Spleen (tissue), 11 donors: Measurements from ENCODE around the gene WARS2. TPM values are rescaled to one million over a fixed set of nuclear protein-coding genes. Genes with fewer than 3 reads are reported as not detected.

Source experiments
- DNase-seq: peaks from one replicate; pipeline ENCODE4 v3.0.0-alpha.2; 2020
- H3K27ac ChIP-seq, 8 donors: fragments of 200-600 bp; sonication (generic) in 7 of 8; 1 replicate in 4 of 8; 2 replicates in 4 of 8; pipeline versions ENCODE4 v1.5.0 to v1.8.0; 2016 to 2021; ENCODE audit warnings: inconsistent platforms in 4 of 8, mild to moderate bottlenecking in 4 of 8, moderate library complexity in 1 of 8
- H3K27me3 ChIP-seq, 7 donors: fragments of 200-600 bp; sonication (generic) in 6 of 7; replicated peaks in 1 of 7; 1 replicate in 4 of 7; 2 replicates in 3 of 7; pipeline versions ENCODE4 v1.5.0 to v1.8.0; 2016 to 2021; ENCODE audit warnings: inconsistent platforms in 3 of 7, mild to moderate bottlenecking in 1 of 7
- H3K36me3 ChIP-seq, 6 donors: fragments of 200-600 bp; sonication (generic) in 5 of 6; 1 replicate in 4 of 6; 2 replicates in 2 of 6; pipeline versions ENCODE4 v1.5.0 to v1.8.0; 2016 to 2021; ENCODE audit warnings: inconsistent platforms in 2 of 6
- H3K4me1 ChIP-seq, 6 donors: fragments of 200-600 bp; sonication (generic) in 5 of 6; 1 replicate in 3 of 6; 2 replicates in 3 of 6; pipeline versions ENCODE4 v1.5.0 to v1.8.0; 2016 to 2021; ENCODE audit warnings: inconsistent platforms in 3 of 6
- H3K4me3 ChIP-seq, 8 donors: fragments of 200-600 bp; sonication (generic) in 7 of 8; 1 replicate in 4 of 8; 2 replicates in 4 of 8; pipeline versions ENCODE4 v1.5.0 to v1.8.0; 2016 to 2021; ENCODE audit warnings: inconsistent platforms in 4 of 8, mild to moderate bottlenecking in 4 of 8, moderate library complexity in 2 of 8
- H3K9me3 ChIP-seq, 8 donors: fragments of 200-600 bp; sonication (generic) in 7 of 8; 1 replicate in 4 of 8; 2 replicates in 4 of 8; pipeline versions ENCODE4 v1.5.0 to v1.8.0; 2016 to 2021; ENCODE audit warnings: inconsistent platforms in 4 of 8
- POLR2A ChIP-seq, 3 donors: fragments of 450-650 bp; IDR thresholded peaks; one replicate each; pipeline ENCODE4 v1.5.1; 2017; ENCODE audit warnings: antibody characterized with exemption in 3 of 3, mild to moderate bottlenecking in 1 of 3
- POLR2AphosphoS5 ChIP-seq, 3 donors: sonication (generic); formaldehyde crosslinking; IDR thresholded peaks; one replicate each; pipeline ENCODE4 v1.5.1; 2017; ENCODE audit warnings: antibody characterized with exemption in 3 of 3
- WGBS, 5 donors: extraction: QIAGEN DNeasy Blood & Tissue Kit in 3 of 5; methylation state at CpG; one replicate each; pipeline versions ENCODE4 v1.1.5 to v1.1.7; 2013 to 2018; 5-methylcytosine and 5-hydroxymethylcytosine counted together
- intact Hi-C: fragments of 100-400 bp; cut with DNase I; formaldehyde crosslinking; loops from one replicate; pipeline ENCODE4 v1.15.0; 2023; ENCODE audit warnings: low total_unique reads
- polyA plus RNA-seq, 3 donors: library from polyadenylated mRNA; stranded (reverse); fragments of 200-250 nt; gene quantifications; one replicate each; pipeline ENCODE4 v1.2.1, GENCODE V29; 2013
- total RNA-seq, 7 donors: library from RNA; depleted of rRNA in 3 of 7; stranded (reverse); fragments of >200 nt in 3 of 7; fragmentation: NEBNext Ultra II Directional in 4 of 7; extraction: Animal tissue kit (Norgen Biotek cat#: 25700) in 4 of 7; gene quantifications; one replicate each; pipeline versions ENCODE4 v1.1.0 to v1.2.1, GENCODE V29; 2016 to 2021
- TF ChIP-seq, protein P1 (sequence below), 11 experiments: fragments of 200-600 bp in 7 of 11; fragments of 450-650 bp in 4 of 11; sonication (generic) in 4 of 11; IDR thresholded peaks in 8 of 11; conservative IDR thresholded peaks in 3 of 11; 1 replicate in 7 of 11; 2 replicates in 4 of 11; pipeline versions ENCODE4 v1.4.0 to v1.8.0; 2016 to 2021; ENCODE audit warnings: antibody characterized with exemption in 11 of 11, inconsistent platforms in 4 of 11, mild to moderate bottlenecking in 1 of 11
- donor health status: healthy with polysubstance abuse.
- donor health status: DM: no; HTN: no; CAD: no; lungs with moderate emphysema.
- donor health status: DM: no; HTN: no; CAD: no.
- donor health status: Bipolar disorder and iron deficiency.
- donor health status: healthy.
- donor health status: DM: no; HTN: no; CAD: no.
- donor health status: DM: yes; HTN: yes; CAD: no.

WARS2 gene
- total and polyA plus RNA-seq, 10 donors, result 2.9 to 13.0 (median 8.5) TPM

DNA sequence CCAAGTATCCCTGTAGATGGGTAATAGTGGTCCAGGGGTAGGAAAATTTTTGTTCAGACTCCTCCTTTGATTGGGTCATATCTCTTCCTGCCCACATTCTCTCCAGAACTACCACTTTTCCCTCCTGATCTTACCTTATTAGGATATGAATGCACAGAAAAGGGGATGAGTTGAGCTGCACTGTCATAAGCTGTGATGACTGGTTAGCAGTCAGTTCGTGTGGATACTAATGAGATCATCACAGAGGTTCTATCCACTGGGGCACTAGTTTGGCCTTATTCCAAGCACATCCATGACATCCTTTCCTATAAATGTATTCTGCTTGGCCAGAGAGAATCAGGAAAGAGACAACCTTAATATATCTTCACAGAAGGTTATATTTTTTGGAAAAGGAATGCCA is 130.3 kb downstream of the WARS2 start:
- peaks cover 0 to 19% (median 0%) of the 10 kb centered on the region in 8 donors for H3K9me3 ChIP-seq
- WGBS, 5 donors, result 50 to 63% (median 57%) methylated on average over 1 of the region's 1 CpG
- intact Hi-C loops, result no loop called here

DNA sequence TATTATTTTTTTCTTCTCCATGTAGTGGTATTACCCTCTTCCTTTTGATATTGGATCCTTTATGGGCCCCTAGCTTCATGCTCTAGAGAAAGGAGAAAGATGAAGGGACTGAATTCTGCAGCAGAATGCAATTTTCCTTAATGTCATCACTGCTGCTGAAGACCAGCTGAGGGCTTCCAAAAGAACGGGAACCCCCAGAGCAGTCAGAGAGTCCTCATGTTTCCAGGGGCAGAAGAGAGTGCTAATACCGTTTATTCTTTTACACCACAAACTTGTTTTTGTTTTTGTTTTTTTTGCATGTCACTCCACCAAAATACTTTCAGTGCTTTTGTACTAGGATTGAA is 131.2 kb downstream of the WARS2 start:
- Histone ChIP-seq H3K27me3 (peaks cover 8 to 74% (median 58%) of the 10 kb centered on the region in 7 donors), H3K4me1 (peaks cover 16 to 31% (median 26%) of the 10 kb centered on the region in 6 donors), H3K9me3 (peaks cover 0 to 19% (median 0%) of the 10 kb centered on the region in 8 donors), H3K36me3 (no peaks in the 10 kb centered on the region), H3K4me3 (no peak overlapping the region), H3K27ac (no peak overlapping the region)
- intact Hi-C loops, result loop anchor here (5.0 kb wide), 1 partner anchor 857 kb away; no protein-coding TSS in a partner anchor
- no peak for TF ChIP-seq POLR2AphosphoS5 (IDR thresholded peaks at IDR 0.05)
- TF ChIP-seq POLR2A (IDR thresholded peaks at IDR 0.05), result no peak
- TF ChIP-seq, protein P1, sequence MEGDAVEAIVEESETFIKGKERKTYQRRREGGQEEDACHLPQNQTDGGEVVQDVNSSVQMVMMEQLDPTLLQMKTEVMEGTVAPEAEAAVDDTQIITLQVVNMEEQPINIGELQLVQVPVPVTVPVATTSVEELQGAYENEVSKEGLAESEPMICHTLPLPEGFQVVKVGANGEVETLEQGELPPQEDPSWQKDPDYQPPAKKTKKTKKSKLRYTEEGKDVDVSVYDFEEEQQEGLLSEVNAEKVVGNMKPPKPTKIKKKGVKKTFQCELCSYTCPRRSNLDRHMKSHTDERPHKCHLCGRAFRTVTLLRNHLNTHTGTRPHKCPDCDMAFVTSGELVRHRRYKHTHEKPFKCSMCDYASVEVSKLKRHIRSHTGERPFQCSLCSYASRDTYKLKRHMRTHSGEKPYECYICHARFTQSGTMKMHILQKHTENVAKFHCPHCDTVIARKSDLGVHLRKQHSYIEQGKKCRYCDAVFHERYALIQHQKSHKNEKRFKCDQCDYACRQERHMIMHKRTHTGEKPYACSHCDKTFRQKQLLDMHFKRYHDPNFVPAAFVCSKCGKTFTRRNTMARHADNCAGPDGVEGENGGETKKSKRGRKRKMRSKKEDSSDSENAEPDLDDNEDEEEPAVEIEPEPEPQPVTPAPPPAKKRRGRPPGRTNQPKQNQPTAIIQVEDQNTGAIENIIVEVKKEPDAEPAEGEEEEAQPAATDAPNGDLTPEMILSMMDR (IDR thresholded peaks at IDR 0.05 in 8 of 11, conservative IDR thresholded peaks at IDR 0.05 in 3 of 11), result no peak
- WGBS, 5 donors, result 8 to 14% (median 12%) methylated on average over 2 of the region's 2 CpGs
- DNase-seq, result no peak

More for the DNA sequence above, 130.3 kb downstream of the WARS2 start:
- H3K36me3 ChIP-seq, result no peaks in the 10 kb centered on the region
- H3K4me3 ChIP-seq, result no peak overlapping the region
- peaks cover 8 to 65% (median 49%) of the 10 kb centered on the region in 7 donors for H3K27me3 ChIP-seq
- no peak for DNase-seq
- peaks cover 16 to 31% (median 26%) of the 10 kb centered on the region in 6 donors for H3K4me1 ChIP-seq
- no peak overlapping the region for H3K27ac ChIP-seq
- TF ChIP-seq POLR2A (IDR thresholded peaks at IDR 0.05), result no peak
- TF ChIP-seq, protein P1 (IDR thresholded peaks at IDR 0.05 in 8 of 11, conservative IDR thresholded peaks at IDR 0.05 in 3 of 11), result no peak
- no peak for TF ChIP-seq POLR2AphosphoS5 (IDR thresholded peaks at IDR 0.05)

DNA sequence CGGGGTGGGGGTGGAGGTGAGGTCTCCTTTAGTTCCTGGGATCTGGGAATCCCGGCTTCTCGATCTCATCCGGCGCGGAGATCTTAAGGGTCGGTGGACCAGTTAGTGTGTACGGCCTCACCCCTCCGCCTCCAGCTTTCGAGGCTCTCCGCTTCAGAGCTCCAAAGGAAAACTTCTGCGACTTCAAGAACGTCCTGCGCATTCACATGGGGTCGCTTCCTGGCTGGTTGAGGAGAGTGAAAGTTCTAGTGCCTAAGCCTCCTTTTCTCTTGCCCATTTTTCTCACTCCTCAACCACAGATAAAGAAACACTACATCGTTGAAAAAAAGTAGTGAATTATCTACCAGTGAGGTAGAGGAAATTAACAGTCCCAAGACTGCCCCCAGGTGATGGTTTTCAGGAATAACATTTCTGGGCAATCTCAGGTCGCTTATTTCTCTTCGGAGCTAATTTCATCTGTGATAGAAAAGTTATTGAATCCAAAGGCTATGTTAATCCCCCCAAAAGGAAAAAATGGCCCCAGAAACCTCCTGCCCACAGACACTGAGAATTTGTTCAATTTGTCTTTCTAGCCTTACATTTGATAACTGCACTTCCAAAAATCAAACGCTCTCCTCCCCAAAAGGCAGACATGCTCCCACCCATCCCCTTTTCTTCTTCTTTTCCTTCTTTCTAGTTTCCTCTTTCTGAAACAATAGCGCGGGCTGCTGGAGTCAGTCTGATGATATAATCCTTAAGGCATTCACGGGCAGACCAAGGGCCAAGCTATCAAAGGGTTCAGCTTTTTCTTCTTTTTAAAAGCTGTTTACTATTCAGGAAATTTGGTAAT is 131.8 kb downstream of the WARS2 start:
- Histone ChIP-seq H3K9me3 (peaks cover 0 to 19% (median 0%) of the 10 kb centered on the region in 8 donors), H3K27me3 (peaks cover 8 to 80% (median 64%) of the 10 kb centered on the region in 7 donors), H3K4me3 (peak overlapping the region; percentile 6 to 54 (median 14)), H3K36me3 (no peaks in the 10 kb centered on the region), H3K27ac (no peak overlapping the region), H3K4me1 (peaks cover 16 to 31% (median 26%) of the 10 kb centered on the region in 6 donors)
- WGBS, 5 donors, result 4 to 8% (median 5%) methylated on average over 16 to 22 of the region's 22 CpGs
- intact Hi-C loops, result loop anchor here (5.0 kb wide), 1 partner anchor 856 kb away; no protein-coding TSS in a partner anchor
- DNase-seq, result no peak
- TF ChIP-seq POLR2AphosphoS5 (IDR thresholded peaks at IDR 0.05) (no peak), POLR2A (IDR thresholded peaks at IDR 0.05) (no peak)
- TF ChIP-seq, protein P1 (IDR thresholded peaks at IDR 0.05 in 8 of 11, conservative IDR thresholded peaks at IDR 0.05 in 3 of 11), result peak in 10 of 11 experiments; percentile 12 to 69 (median 58)
